HG02852 (cell line): Measurements from ENCODE around the gene KAZALD1.

ENCODE experiments used
- ATAC-seq: cut with Tn5 transposase; IDR thresholded peaks from one replicate; pipeline ENCODE4 v1.9.1; 2021; ENCODE audit warnings: mild to moderate bottlenecking, moderate library complexity; ENCODE audit not compliant: unreplicated experiment

Gene KAZALD1

GRCh38 chr10:101066896-101067355 lies 5.1 kb downstream of the KAZALD1 start:
- ATAC-seq = no peak

GRCh38 chr10:101067356-101068083 lies 5.7 kb downstream of the KAZALD1 start:
- ATAC-seq = peak; percentile 55

GRCh38 chr10:101069441-101069840 lies 7.7 kb downstream of the KAZALD1 start:
- ATAC-seq = no peak

- no peak for ATAC-seq
Observed at GRCh38 chr10:101070098-101070497, 8.3 kb downstream of the KAZALD1 start.

- ATAC-seq = no peak
Observed at GRCh38 chr10:101071267-101071884, 9.6 kb downstream of the KAZALD1 start.

GRCh38 chr10:101071885-101072433 lies 10.2 kb downstream of the KAZALD1 start:
- ATAC-seq = no peak

- no peak for ATAC-seq
Observed at GRCh38 chr10:101072923-101073322, 11.1 kb downstream of the KAZALD1 start.

- ATAC-seq = no peak
Observed at GRCh38 chr10:101073631-101074030, 11.8 kb downstream of the KAZALD1 start.

GRCh38 chr10:101075775-101076174 lies 14.0 kb downstream of the KAZALD1 start:
- ATAC-seq = no peak

GRCh38 chr10:101076630-101077029 lies 14.8 kb downstream of the KAZALD1 start:
- ATAC-seq = no peak

GRCh38 chr10:101079874-101080273 lies 18.1 kb downstream of the KAZALD1 start:
- ATAC-seq = no peak

- no peak for ATAC-seq
Observed at GRCh38 chr10:101080933-101081931, 19.4 kb downstream of the KAZALD1 start.

GRCh38 chr10:101085846-101086245 lies 24.1 kb downstream of the KAZALD1 start:
- ATAC-seq = no peak

- ATAC-seq = no peak
Observed at GRCh38 chr10:101087376-101087775, 25.6 kb downstream of the KAZALD1 start.

GRCh38 chr10:101087965-101088364 lies 26.2 kb downstream of the KAZALD1 start:
- ATAC-seq = no peak

GRCh38 chr10:101089520-101090299 lies 27.9 kb downstream of the KAZALD1 start:
- no peak for ATAC-seq

- ATAC-seq = no peak
Observed at GRCh38 chr10:101090597-101090996, 28.8 kb downstream of the KAZALD1 start.

GRCh38 chr10:101091546-101092290 lies 29.9 kb downstream of the KAZALD1 start:
- no peak for ATAC-seq

GRCh38 chr10:101092881-101093354 lies 31.1 kb downstream of the KAZALD1 start:
- ATAC-seq = no peak
